Pons (tissue), 1 donor: Measurements from ENCODE around the gene VRTN.
A peak's percentile ranks its signal among the peaks of the same experiment; 100 is the strongest.
"Not testable (repeated sequence)": the region's sequence is repeated elsewhere in the genome, so short reads cannot be mapped to it uniquely, and the experiment has no call there.

Source experiments
- DNase-seq: peaks from one replicate; pipeline ENCODE4 v3.0.0-alpha.2; 2016; ENCODE audit warnings: low spot score

The VRTN gene, protein sequence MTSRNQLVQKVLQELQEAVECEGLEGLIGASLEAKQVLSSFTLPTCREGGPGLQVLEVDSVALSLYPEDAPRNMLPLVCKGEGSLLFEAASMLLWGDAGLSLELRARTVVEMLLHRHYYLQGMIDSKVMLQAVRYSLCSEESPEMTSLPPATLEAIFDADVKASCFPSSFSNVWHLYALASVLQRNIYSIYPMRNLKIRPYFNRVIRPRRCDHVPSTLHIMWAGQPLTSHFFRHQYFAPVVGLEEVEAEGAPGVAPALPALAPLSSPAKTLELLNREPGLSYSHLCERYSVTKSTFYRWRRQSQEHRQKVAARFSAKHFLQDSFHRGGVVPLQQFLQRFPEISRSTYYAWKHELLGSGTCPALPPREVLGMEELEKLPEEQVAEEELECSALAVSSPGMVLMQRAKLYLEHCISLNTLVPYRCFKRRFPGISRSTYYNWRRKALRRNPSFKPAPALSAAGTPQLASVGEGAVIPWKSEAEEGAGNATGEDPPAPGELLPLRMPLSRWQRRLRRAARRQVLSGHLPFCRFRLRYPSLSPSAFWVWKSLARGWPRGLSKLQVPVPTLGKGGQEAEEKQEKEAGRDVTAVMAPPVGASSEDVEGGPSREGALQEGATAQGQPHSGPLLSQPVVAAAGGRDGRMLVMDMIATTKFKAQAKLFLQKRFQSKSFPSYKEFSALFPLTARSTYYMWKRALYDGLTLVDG

DNA sequence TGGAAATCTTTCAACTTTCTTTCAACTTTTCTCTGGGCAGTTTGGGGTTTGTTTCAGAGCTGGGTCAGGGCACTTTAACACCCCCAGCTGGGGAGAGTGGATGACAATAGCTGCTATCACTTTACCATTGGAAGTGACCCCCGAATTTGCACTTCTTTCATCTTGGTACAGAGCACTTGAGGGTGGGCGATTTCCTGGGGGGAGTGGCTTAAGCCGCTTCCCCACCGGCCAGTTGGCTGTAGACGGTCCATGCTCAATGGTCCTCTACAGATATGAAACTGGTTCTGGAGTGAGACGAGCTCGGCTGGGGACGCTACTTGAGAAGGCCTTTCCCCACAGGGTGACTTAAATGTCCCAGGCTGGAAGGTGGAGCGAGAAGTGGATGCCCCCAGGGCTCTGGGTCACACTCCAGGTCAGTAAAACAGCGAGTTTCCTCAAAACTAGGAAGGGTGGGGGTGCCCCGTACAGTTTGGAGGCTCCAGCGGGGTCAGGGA is at the start of gene VRTN:
VRTN (plus strand) TSS at position 231 of the 494 bp plus-strand sequence. CDS start 8,313 bp downstream, outside the sequence.
- DNase-seq = no peak

DNA sequence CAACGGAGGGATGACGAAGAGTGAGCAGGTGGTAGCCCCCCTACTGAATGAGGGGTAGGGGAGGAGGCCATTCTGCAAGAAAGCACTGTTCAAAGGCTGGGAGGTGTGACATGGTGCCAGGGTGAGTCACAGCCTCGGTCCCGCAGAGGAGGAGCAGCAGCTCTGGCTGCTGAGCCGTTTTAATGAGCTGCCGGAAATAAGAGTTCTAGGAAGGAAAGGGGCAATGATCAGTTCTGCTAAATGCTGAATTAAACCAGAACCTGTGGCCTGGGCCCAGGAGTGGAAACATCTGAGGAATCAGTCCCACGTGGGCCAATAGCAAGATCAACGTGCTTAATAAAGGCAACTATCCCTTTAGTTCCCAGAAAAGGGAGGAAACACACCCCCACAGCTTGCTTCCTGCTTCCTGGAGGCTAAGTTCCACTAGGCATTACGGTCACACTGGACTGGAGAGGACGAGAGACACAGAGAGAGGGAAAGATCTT is 49.2 kb upstream of the VRTN start:
- DNase-seq = peak; percentile 42

DNA sequence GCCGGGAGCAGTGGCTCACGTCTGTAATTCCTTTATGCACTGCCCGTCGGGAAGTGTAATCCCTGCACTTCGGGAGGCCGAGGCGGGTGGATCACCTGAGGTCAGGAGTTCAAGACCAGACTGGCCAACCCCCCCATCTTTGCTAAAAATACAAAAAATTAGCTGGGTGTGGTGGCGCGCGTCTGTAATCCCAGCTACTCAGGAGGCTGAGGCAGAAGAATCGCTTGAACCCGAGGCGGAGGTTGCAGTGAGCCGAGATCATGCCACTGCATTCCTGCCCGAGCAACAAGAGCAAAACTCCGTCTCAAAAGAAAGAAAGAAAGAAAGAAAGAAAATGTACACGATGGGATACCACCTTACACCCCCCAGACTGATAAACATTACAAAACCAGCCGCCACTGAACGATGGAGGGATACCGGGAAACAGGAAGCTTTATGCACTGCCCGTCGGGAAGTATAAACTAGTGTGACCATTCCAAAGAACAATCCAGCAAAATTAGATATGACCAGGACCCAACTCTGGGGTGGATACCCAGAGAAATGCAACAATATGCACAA is 46.6 kb upstream of the VRTN start:
- no peak for DNase-seq

DNA sequence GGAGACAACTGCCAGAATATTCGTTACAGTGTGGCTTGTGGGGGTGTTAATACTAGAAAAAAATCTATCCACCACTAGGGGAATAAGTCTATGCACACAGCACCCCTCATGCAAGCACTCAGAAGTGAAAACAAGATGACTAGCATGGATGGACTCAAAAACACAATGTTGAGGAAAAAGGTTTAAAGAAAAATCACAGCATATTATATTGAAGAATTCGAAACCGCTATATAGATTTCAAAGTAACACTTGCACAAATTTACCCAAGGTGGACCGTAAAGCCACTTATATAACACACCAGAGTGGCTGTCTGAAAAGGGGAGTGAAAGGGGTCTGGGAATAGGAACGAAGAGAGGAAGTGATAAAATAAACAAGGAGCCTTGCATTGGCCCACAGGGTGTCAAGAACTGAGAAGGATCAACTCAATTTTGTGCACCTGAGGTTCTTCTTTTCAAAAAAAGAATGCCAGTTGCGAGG is 46.1 kb upstream of the VRTN start:
- DNase-seq = peak; percentile 77

DNA sequence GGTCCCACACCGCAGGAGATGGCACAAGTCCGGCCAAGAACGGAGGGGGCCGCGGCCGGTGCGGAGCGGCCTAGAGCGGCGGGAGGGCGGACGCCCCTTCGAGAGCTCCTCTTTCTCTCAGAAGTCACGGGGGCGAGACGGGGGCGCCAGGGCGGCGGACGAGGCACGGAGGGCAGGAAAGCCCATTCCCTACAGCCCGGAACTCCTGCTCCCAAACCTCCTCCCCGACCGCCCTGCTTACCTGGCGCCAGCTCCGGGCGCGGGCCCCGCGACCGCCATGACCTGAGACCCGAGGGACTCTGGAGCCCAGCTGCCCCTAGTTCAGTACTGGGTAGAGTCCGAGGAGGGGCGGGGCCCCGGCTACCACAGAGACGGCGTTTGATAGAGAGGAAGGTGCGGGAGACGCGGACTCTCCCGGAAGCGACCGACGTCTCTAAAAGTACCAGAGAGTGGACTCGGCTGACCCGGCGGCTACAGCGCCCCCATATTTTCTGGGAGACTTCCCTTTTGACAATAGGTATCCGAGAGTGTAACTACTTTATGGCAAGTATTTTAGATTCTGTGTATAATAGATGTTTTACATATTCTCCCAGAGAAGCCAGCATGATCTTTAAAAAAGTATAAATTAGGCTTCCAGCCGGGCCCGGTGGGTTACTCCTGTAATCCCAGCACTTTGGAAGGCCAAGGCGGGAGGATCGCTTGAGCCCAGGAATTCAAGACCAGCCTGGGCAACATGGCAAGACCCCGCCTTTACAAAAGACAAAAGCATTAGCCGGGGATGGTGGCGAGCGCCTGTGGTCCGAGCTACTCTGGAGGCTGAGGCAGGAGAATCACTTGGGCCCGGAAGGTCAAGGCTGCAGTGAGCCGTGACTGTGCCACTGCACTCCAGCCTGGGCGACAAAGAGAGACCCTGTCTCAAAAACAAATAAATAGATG is 45.4 kb upstream of the VRTN start, which contains the start of gene ABCD4:
ABCD4 (minus strand) TSS at position 301 of the 936 bp plus-strand sequence; CDS start at position 279, 22 bp downstream.
- peak; percentile 94 for DNase-seq

DNA sequence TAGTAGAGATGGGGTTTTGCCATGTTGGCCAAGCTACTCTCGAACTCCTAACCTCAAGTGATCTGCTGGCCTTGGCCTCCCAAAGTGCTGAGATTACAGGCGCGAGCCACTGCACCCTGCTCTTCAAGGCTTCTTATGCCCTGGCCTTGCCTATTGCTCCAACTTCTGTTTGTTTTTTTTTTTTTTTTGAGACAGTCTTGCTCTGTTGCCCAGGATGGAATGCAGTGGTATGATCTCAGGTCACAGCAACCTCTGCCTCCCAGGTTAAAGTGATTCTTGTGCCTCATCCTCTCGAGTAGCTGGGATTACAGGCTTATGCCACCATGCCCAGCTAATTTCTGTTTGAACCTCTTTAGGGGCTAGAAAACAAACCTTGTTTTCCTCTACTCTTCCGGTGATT is 39.6 kb upstream of the VRTN start:
- no peak for DNase-seq

DNA sequence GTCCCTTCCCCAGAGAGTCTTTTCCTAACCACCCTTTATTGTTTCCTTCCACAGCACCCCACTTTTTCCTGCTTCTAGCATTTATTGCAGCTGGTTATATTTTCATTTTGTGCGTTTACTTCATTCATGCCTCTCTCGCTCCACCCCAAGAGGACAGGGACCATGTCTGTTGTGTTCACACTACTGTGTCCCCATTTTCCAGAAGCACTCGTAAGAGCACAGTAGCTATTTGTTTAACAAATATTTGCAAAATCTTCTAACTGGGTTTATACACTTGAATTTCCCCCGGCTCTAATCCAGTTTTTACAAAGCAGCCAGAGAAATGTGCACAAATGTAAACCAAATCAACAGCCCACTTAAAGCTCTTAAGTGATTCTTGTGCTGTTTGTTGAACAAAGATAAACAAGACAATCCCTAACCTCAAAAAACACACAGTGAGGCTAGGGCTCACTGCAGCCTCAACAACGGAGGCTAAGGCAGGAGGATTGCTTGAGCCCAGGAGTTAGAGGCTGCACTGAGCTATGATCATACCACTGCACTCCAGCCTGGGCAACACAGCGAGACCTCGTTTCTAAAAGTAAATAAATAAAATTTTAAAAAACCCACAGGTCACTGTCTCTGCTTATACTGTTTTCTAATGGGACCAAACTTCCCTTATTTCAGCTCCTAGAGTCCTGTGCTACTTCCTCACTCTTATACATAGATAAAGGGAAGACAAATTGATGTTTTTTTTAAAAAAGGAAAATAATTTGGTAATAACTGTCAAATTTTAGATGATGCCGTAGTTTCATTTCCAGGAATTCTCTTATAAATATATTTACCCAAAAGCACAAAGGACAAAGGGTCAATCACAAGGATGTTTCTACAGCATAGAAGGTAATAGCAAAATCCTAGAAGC is 38.9 kb upstream of the VRTN start:
- DNase-seq = no peak

DNA sequence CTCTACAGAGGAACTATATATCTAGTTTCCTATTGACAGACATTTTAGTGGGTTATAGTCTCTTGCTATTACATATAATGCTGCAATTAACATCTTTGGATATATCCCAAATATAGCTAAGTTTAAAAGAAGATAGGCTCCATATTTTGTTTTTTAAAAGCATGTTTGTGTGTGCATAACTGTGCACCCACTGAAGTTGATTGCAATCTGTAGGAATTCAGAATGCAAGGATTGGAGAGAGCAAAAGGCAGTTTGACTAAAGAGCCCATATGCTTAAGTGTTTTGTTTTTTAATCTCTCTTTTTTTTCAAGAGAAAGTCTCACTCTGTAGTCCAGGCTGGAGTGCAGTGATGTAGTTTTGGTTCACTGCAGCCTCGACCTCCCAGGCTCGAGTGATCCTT is 36.1 kb upstream of the VRTN start:
- no peak for DNase-seq

DNA sequence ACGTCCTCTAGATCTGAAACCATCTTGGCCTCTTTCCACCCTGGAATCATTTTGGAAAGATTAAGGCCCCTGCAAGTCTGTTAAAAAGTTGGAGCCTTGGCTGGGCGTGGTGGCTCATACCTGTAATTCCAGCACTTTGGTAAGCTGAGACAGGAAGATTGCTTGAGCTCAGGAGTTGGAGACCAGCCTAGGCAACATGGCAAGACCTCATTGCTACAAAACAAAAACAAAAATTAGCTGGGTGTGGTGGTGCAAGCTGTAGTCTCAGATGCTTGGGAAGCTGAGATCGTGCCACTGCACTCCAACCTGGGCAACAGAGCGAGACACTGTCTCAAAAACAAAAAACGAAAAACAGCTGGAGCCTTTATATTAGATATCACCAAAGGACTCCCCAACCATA is 34.7 kb upstream of the VRTN start:
- no peak for DNase-seq

DNA sequence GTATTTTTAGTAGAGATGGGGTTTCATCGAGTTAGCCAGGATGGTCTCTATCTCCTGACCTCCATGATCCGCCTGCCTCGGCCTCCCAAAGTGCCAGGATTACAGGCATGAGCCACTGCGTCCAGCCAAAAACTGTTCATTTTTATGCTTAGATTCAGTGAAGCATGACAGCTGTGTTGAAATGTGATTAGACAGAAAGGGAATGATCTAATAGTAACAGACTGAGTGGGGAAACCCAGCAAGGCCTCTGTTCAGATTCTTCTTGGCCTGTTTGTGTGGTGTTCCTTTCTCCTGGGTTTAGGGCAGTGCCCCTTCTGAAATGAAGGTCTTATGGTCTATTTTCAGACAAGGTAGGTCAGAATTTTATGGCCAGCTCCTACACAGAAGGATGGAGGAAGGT is 33.7 kb upstream of the VRTN start:
- DNase-seq = no peak

DNA sequence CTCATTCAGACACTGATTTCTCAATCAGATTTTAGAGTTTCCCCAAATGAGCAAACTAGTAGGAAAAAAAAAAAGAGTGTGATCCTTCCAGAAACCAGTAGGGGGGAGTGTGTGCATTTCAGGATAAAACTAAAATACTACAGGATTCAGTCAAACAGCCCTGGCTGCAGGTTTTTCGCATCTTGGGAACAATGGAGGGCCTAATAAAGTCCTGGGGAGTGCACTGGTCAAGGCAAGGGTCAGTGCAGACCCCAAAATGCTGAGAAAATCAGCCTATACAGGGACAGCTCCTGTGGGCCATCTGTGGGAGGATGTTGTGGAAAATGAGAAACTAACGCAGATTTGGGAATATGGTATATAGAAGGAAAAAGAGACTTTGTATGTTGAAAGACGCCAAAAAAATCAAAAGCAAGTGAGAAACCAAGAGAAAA is 23.3 kb upstream of the VRTN start:
- DNase-seq = peak; percentile 36

DNA sequence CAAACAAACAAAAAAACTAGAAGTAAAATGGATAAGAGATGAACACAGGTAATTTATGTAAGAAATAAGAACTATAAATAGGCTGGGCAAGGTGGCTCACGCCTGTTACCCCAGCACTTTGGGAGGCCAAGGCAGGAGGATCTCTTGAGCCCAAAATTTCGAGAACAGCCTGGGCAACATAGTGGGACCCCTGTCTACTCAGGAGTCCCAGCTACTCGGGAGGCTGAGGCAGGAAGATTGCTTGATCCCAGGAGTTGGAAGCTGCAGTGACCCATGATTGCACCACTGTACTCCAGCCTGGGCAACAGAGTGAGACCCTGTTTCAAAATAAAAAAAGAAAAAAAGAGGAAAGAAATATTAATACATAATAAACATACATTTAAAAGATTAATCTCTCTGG is 22.8 kb upstream of the VRTN start:
- DNase-seq = no peak

DNA sequence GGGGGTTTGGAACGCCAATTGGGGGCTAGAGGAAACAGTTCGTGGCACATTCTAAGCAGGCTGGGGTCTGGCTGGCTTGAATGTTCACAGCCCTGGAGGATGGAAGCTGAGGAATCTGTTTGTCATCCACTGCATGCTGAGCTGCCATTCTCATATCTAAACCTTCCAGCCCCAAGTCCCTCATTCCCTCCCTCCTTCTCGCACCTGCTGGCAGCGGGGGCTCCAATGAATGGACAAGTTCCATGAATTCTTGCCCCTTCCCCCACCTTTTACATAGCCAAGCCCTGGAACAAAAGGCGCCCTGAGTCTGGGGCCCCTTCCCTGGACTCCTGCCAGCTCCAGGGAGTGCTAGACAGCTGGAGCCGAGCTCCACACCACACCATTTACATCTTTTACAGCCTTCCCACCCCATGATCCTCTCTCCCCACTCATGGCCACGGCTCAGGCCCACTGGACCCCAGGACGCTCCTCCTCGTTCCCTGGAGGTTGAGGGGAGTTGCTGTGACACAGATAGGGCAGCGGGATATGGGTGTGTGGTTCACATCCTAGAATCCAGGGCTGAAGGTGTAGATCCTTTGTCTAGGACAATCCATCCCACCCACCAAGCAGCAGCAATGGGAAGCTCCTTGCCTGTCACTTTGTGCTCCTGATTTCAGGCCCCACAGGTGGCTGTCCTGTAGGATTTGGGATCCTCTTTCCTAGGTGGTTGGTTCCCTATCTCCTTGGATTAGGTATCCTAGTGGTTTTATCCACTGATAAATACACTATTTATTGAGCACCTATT is 21.7 kb upstream of the VRTN start:
- no peak for DNase-seq

DNA sequence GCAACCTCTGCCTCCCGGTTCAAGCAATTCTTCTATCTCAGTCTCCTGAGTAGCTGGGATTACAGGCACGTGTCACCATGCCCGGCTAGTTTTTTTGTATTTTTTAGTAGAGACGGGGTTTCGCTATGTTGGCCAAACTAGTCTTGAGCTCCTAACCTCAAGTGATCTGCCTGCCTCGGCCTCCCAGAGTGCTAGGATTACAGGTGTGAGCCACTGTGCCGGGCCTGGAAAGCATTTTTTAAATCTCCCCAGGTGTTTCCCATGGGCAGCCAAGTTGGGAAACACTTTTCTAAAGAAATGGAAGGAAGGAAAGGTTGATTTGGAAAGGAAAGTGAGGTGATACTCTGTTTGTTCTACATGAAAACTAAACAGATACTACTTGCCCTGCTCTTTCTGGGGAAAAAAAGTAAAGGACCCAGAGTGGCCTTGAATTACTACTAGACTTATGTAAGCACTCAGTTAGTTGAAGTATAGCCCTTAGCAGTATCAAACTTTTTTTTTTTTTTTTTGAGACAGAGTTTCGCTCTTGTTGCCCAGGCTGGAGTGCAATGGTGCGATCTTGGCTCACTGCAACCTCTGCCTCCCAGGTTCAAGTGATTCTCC is 18.2 kb upstream of the VRTN start:
- DNase-seq = not testable (repeated sequence)

DNA sequence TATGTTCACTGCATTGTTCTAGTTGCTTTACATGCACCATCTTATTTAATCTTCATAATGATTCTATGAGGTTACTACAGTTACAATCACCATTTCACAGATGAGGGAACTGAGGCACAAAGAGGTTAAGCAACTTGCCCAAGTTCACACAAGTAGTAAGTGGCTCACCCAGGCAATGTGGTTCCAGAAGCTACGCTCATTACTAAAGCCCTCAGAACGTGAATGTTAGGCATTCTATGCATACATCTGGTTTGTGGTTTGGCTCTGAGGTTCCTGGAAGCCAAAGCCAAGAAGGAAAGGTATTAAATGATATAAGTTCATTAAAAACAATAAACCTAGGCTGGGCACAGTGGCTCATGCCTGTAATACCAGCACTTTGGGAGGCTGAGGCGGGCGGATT is 14.4 kb upstream of the VRTN start:
- no peak for DNase-seq

DNA sequence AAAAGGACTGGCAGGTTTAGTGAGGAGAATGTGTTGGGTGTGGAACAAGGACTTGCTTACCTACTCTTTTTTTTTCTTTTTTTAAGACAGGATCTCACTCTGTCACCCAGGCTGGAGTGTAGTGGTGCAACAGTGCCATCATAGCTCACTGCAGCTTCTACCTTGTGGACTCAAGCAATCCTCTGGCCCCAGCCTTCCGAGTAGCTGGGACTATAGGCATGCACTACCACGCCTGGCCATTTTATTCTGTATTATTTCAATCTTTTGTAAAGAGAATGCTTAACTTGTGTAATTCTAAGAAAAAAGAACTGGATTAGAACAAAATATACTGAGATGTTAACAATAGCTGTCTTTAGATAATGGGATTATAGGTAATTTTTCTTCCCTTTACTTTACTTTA is 1.9 kb upstream of the VRTN start:
- DNase-seq = no peak

DNA sequence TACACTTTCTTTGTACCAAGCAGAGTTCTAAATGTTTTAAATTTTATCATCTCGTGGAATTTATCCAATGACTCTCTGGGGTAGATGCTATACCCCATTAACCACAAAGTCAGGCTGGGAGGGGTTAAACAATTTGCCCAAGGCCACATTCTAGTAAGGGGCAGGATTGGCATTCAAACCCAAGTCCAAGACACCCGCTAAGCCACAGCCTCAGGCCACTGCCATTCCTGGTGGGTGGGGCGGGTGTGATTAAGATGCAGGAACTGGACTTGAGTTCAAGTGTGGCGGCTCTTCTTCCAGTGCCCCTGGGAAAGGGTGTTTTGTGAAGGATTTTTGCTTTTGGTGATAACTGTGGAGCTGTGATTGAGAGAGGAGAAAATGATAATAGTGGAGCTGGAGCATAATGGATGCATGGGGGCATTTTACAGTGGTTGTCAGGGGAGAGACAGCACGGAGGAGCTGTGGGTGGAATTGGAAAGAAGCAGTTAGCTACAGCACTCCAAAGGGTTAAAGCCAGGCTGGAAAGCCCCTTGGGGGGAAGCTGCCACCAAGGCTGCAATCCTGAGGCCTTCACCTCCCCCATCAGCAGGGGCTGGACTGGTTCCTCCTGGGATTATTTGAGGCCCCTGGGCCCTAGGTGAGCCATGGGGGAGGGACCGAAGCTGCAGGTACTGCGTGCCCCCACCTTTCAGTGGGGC is 1.0 kb upstream of the VRTN start:
- no peak for DNase-seq

DNA sequence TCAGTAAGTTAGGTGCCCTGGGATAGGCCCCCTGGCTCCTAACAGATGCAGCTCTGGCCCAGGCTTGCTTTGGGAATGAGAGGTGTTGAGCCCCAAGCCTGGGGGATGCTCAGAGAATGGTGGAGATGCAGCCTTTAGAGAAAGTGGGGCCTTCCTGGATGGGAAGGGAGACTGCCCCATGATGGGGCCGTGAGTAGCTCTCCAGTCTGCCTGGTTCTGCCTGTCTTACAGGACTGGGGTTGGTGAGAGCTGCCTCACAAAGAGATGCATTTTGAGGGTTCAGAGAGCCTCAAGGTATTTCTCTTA is 523 bp upstream of the VRTN start:
- no peak for DNase-seq
